ENCODE measurements around the gene FOXD1.
"Not testable (repeated sequence)": the region's sequence is repeated elsewhere in the genome, so short reads cannot be mapped to it uniquely, and the experiment has no call there.

Gene FOXD1

GRCh38 chr5:73448463-73449136 is at the start of gene FOXD1:
FOXD1 (minus strand) TSS chr5:73448777; CDS start chr5:73448362, 415 bp downstream.
- intact Hi-C loops (cut with DNase I): no loop called here
- peak in 5 of 10 donors; percentile 8 to 84 (median 45) for DNase-seq

GRCh38 chr5:73497497-73498056 is 49.0 kb upstream of the FOXD1 start:
- no peak for DNase-seq
- intact Hi-C loops (cut with DNase I): loop anchor here (2.0 kb wide), 1 partner anchor 67 kb away; the partner anchor contains the start of genes ANKRA2 and UTP15

- intact Hi-C loops (cut with DNase I): no loop called here
- DNase-seq: no peak
Observed at GRCh38 chr5:73496984-73497457, 48.4 kb upstream of the FOXD1 start.

GRCh38 chr5:73495772-73496335 is 47.3 kb upstream of the FOXD1 start:
- no peak for DNase-seq
- intact Hi-C loops (cut with DNase I): no loop called here

- intact Hi-C loops (cut with DNase I): no loop called here
- no peak for DNase-seq
Observed at GRCh38 chr5:73494721-73495120, 46.1 kb upstream of the FOXD1 start.

- intact Hi-C loops (cut with DNase I): no loop called here
- DNase-seq: no peak
Observed at GRCh38 chr5:73493421-73493820, 44.8 kb upstream of the FOXD1 start.

- DNase-seq: no peak
- intact Hi-C loops (cut with DNase I): no loop called here
Observed at GRCh38 chr5:73491155-73491554, 42.6 kb upstream of the FOXD1 start.

GRCh38 chr5:73490088-73490487 is 41.5 kb upstream of the FOXD1 start:
- intact Hi-C loops (cut with DNase I): no loop called here
- no peak for DNase-seq

- DNase-seq: no peak
- intact Hi-C loops (cut with DNase I): no loop called here
Observed at GRCh38 chr5:73488806-73489205, 40.2 kb upstream of the FOXD1 start.

- intact Hi-C loops (cut with DNase I): no loop called here
- DNase-seq: no peak
Observed at GRCh38 chr5:73487815-73488214, 39.2 kb upstream of the FOXD1 start.

GRCh38 chr5:73487257-73487656 is 38.7 kb upstream of the FOXD1 start:
- intact Hi-C loops (cut with DNase I); DNase-seq: not testable (repeated sequence)

- no peak for DNase-seq
- intact Hi-C loops (cut with DNase I): no loop called here
Observed at GRCh38 chr5:73486119-73486899, 37.7 kb upstream of the FOXD1 start.

GRCh38 chr5:73485715-73486114 is 37.1 kb upstream of the FOXD1 start:
- DNase-seq: no peak
- intact Hi-C loops (cut with DNase I): no loop called here

- no peak for DNase-seq
- intact Hi-C loops (cut with DNase I): no loop called here
Observed at GRCh38 chr5:73484511-73484910, 35.9 kb upstream of the FOXD1 start.

GRCh38 chr5:73483676-73484075 is 35.1 kb upstream of the FOXD1 start:
- intact Hi-C loops (cut with DNase I): no loop called here
- DNase-seq: no peak

- intact Hi-C loops (cut with DNase I): no loop called here
- peak in 1 of 10 donors; percentile 8 for DNase-seq
Observed at GRCh38 chr5:73482383-73483136, 34.0 kb upstream of the FOXD1 start.

GRCh38 chr5:73480500-73480899 is 31.9 kb upstream of the FOXD1 start:
- DNase-seq: no peak
- intact Hi-C loops (cut with DNase I): no loop called here

- DNase-seq: no peak
- intact Hi-C loops (cut with DNase I): no loop called here
Observed at GRCh38 chr5:73472116-73472515, 23.5 kb upstream of the FOXD1 start.

GRCh38 chr5:73471654-73472053 is 23.1 kb upstream of the FOXD1 start:
- no peak for DNase-seq
- intact Hi-C loops (cut with DNase I): no loop called here

GRCh38 chr5:73469878-73470277 is 21.3 kb upstream of the FOXD1 start:
- intact Hi-C loops (cut with DNase I): no loop called here
- no peak for DNase-seq
